ENCODE data around the gene CYP2U1.
"Not testable (repeated sequence)": the region's sequence is repeated elsewhere in the genome, so short reads cannot be mapped to it uniquely, and the experiment has no call there.

CYP2U1 gene

DNA sequence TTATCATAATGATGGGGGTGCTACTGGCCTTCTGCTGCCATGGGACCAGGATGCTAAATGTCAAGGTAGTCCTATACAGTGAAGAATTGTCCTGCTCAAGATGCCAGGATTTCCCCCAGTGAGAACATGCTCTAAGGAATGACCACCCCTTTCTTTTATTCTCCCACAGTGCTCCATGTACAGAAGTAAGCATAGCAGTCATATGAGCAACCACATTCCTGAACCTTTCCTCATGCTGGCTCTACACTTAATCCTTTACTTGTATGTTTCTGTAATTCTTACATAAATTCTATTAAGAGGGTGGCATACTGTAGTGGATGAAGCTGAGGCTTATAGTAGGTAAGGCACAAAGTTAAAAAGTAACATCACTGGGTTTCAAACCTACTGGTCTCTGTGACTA lies 20.2 kb downstream of the CYP2U1 start:
- no peak for DNase-seq (ENCODE audit: low read depth)
- no peak overlapping the region for H3K4me3 ChIP-seq (ENCODE audit: low read depth, low read length)
- no peak for TF ChIP-seq MYC (IDR thresholded peaks at IDR 0.05; ENCODE audit: low read depth, low read length)
- TF ChIP-seq, protein P1, sequence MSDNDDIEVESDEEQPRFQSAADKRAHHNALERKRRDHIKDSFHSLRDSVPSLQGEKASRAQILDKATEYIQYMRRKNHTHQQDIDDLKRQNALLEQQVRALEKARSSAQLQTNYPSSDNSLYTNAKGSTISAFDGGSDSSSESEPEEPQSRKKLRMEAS (IDR thresholded peaks at IDR 0.05; ENCODE audit: low read depth, low read length): no peak
- TF ChIP-seq, protein P2, sequence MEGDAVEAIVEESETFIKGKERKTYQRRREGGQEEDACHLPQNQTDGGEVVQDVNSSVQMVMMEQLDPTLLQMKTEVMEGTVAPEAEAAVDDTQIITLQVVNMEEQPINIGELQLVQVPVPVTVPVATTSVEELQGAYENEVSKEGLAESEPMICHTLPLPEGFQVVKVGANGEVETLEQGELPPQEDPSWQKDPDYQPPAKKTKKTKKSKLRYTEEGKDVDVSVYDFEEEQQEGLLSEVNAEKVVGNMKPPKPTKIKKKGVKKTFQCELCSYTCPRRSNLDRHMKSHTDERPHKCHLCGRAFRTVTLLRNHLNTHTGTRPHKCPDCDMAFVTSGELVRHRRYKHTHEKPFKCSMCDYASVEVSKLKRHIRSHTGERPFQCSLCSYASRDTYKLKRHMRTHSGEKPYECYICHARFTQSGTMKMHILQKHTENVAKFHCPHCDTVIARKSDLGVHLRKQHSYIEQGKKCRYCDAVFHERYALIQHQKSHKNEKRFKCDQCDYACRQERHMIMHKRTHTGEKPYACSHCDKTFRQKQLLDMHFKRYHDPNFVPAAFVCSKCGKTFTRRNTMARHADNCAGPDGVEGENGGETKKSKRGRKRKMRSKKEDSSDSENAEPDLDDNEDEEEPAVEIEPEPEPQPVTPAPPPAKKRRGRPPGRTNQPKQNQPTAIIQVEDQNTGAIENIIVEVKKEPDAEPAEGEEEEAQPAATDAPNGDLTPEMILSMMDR (IDR thresholded peaks at IDR 0.05; ENCODE audit: low read depth, low read length): no peak
- no peak for TF ChIP-seq POLR2A (IDR thresholded peaks at IDR 0.05; ENCODE audit: extremely low read depth, insufficient read length)

DNA sequence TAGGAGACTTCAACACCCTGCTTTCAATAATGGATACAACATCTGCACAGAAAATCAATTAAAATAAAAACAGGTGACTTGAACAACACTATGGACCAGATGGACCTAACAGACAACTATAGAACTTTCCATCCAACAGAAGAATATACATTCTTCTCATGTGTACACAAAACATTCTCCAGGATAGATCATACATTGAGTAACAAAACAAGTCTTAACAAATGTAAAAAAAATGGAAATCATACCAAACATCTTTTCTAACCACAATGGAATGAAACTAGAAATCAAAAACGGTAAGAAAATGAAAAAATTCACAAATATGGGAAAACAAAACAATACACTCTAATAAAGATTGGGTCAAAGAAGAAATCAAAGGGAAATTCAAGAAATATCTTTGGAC lies 24.7 kb downstream of the CYP2U1 start:
- no peak overlapping the region for H3K4me3 ChIP-seq (ENCODE audit: low read depth, low read length)
- TF ChIP-seq POLR2A (IDR thresholded peaks at IDR 0.05; ENCODE audit: extremely low read depth, insufficient read length) (no peak), MYC (IDR thresholded peaks at IDR 0.05; ENCODE audit: low read depth, low read length) (no peak)
- TF ChIP-seq, protein P2 (IDR thresholded peaks at IDR 0.05; ENCODE audit: low read depth, low read length): no peak
- TF ChIP-seq, protein P1 (IDR thresholded peaks at IDR 0.05; ENCODE audit: low read depth, low read length): no peak
- no peak for DNase-seq (ENCODE audit: low read depth)

DNA sequence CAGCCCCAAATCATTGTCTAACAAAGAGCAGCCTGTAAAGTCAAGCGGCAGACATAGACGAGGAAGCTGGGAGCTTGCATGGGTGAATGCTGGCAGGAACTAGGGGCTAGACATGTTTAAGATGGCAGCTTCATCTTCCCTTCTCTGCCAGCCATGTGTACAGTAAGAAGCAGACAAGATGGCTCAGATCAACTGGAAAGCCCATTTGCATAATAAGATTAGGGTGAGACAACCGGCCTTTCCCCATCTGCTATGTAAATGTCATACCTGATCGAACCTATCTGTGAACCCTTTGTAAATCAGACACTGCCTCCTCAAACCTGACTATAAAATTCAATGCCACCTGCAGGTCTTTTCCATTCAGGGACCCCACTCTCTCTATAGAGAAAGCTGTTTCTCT lies 35.6 kb downstream of the CYP2U1 start:
- no peak for DNase-seq (ENCODE audit: low read depth)
- TF ChIP-seq, protein P2 (IDR thresholded peaks at IDR 0.05; ENCODE audit: low read depth, low read length): no peak
- TF ChIP-seq MYC (IDR thresholded peaks at IDR 0.05; ENCODE audit: low read depth, low read length) (no peak), POLR2A (IDR thresholded peaks at IDR 0.05; ENCODE audit: extremely low read depth, insufficient read length) (no peak)
- TF ChIP-seq, protein P1 (IDR thresholded peaks at IDR 0.05; ENCODE audit: low read depth, low read length): no peak
- H3K4me3 ChIP-seq (ENCODE audit: low read depth, low read length): no peak overlapping the region

DNA sequence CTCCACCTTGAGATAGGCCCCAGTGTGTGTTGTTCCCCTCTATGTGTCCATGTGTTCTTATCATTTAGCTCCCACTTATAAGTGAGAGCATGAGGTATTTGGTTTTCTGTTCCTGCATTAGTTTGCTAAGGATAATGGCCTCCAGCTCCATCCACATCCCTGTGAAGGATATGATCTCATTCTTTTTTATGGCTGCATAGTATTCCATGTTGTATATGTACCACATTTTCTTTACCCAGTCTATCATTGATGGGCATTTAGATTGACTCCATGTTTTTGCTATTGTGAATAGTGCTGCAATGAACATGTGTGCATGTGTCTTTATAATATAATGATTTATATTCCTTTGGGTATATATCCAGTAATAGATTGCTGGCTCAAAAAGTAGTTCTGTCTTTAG lies 36.2 kb downstream of the CYP2U1 start:
- not testable (repeated sequence) for H3K4me3 ChIP-seq (ENCODE audit: low read depth, low read length); DNase-seq (ENCODE audit: low read depth)

DNA sequence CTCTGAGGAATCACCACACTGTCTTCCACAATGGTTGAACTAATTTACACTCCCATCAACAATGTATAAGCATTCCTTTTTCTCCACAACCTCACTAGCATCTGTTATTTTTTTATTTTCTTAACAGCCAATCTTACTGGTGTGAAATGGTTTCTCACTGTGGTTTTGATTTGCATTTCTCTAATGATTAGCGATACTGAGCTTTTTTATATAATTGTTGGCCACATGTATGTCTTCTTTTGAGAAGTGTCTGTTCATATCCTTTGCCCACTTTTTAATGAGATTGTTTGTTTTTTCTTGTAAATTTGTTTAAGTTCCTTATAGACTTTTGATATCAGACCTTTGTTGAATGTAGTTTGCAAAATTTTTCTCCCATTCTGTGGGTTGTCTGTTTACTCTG lies 36.6 kb downstream of the CYP2U1 start:
- not testable (repeated sequence) for DNase-seq (ENCODE audit: low read depth); H3K4me3 ChIP-seq (ENCODE audit: low read depth, low read length)

DNA sequence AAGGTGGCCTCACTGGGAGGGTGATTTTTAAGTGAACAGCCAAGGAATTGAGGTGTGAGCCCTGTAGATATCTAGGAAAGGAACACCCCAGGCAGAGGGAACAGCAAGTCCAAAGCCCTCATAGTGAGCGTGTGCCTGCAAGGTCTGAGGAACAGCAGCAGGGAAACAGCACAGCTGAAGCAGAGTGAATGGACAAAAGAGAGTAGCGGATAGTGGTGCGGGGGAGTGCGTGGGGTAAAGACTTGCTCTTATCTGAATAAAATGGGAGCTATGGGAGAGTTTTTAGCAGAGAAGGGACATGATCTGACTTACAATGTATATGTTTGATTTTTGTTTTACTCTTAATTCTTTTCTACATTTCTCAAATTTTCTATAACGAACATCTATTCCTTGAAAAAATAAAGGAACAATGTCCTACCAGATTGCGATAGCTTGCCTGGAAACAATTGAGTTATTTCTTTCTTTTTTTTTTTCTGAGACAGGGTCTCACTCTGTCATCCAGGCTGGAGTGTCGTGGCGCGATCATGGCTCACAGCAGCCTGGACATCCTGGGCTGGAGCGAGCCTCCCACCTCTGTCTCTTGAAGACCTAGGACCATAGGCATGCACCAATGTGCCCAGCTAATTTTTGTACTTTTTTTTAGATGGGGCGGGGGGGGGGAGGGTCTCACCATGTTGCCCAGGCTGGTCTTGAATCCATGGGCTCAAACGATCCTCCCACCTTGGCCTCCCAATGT lies 38.9 kb downstream of the CYP2U1 start:
- no peak for DNase-seq (ENCODE audit: low read depth)
- TF ChIP-seq MYC (IDR thresholded peaks at IDR 0.05; ENCODE audit: low read depth, low read length) (no peak), POLR2A (IDR thresholded peaks at IDR 0.05; ENCODE audit: extremely low read depth, insufficient read length) (no peak)
- TF ChIP-seq, protein P1 (IDR thresholded peaks at IDR 0.05; ENCODE audit: low read depth, low read length): no peak
- TF ChIP-seq, protein P2 (IDR thresholded peaks at IDR 0.05; ENCODE audit: low read depth, low read length): no peak
- H3K4me3 ChIP-seq (ENCODE audit: low read depth, low read length): no peak overlapping the region

DNA sequence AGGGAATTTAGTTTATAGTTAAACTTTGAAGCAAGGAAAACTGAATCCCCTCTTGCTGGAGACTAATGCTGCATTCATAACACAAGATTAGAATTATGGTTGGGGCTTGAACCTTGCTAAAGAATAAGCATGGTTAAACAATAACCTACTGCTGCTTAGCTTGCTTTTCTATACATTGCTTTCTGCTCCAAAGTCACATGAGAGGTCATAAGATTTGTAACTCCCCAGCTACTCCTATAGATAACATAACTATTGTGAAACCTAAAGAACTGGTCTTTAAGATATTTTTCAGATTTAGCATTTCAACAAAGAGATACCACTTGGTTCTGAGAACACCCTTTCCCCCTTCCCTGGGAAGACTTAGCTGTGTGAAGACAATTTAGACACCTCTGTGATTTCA lies 41.3 kb downstream of the CYP2U1 start:
- no peak for DNase-seq (ENCODE audit: low read depth)
- H3K4me3 ChIP-seq (ENCODE audit: low read depth, low read length): no peak overlapping the region
- TF ChIP-seq POLR2A (IDR thresholded peaks at IDR 0.05; ENCODE audit: extremely low read depth, insufficient read length) (no peak), MYC (IDR thresholded peaks at IDR 0.05; ENCODE audit: low read depth, low read length) (no peak)
